IMR-90 (cell line): ENCODE results near the gene SIAH1. TPM values are rescaled to one million over a fixed set of nuclear protein-coding genes. Genes with fewer than 3 reads are reported as not detected.

Experiments
- ATAC-seq: fragments of 200-7000 bp; cut with Tn5 transposase; 2 replicates; pipeline ENCODE4 v1.9.1; 2020; ENCODE audit warnings: low read depth, mild to moderate bottlenecking, moderate library complexity
- BruUV-seq: library from RNA; stranded (reverse); fragments of 400-500 nt; replicated peaks from 2 replicates; lab custom pipeline; 2021; lab: Mats Ljungman, UMichigan
- CTCF ChIA-PET: fragments of 300-600 bp; formaldehyde crosslinking; extraction: SDS; loops from one replicate; lab custom pipeline; 2021; ENCODE audit warnings: antibody characterized with exemption; lab: Yijun Ruan, JAX
- POLR2A ChIA-PET: fragments of 300-600 bp; sonication (Branson Sonifier 250); formaldehyde crosslinking; loops from one replicate; lab custom pipeline; 2022; ENCODE audit warnings: antibody characterized with exemption; ENCODE audit not compliant: unreplicated experiment; lab: Charles Lee
- DNase-seq: peaks from one replicate; pipeline ENCODE4 v3.0.0; 2013
- H2AFZ ChIP-seq: replicated peaks from 2 replicates; pipeline ENCODE3; 2013; ENCODE audit warnings: low read length, mild to moderate bottlenecking; ENCODE audit not compliant: poor library complexity
- H2AK5ac ChIP-seq: 2 replicates; pipeline ENCODE4 v1.6.1; 2013; ENCODE audit warnings: low read depth, low read length, inconsistent platforms
- H2AK9ac ChIP-seq: replicated peaks from 2 replicates; pipeline ENCODE3; 2013; ENCODE audit warnings: mild to moderate bottlenecking, low read depth, low read length, moderate library complexity; ENCODE audit not compliant: poor library complexity
- H2BK120ac ChIP-seq: 2 replicates; pipeline ENCODE4 v1.6.1; 2013; ENCODE audit warnings: low read depth, low read length, inconsistent platforms
- H2BK15ac ChIP-seq: 3 replicates; pipeline ENCODE4 v1.6.1; 2013; ENCODE audit warnings: low read depth, low read length, inconsistent platforms
- H2BK20ac ChIP-seq: 2 replicates; pipeline ENCODE4 v1.6.1; 2013; ENCODE audit warnings: low read depth, mild to moderate bottlenecking, inconsistent platforms, low read length, moderate library complexity
- H2BK5ac ChIP-seq: 2 replicates; pipeline ENCODE4 v1.6.1; 2013; ENCODE audit warnings: mild to moderate bottlenecking, low read depth, low read length, inconsistent platforms; ENCODE audit not compliant: poor library complexity, severe bottlenecking
- H3K14ac ChIP-seq: replicated peaks from 2 replicates; pipeline ENCODE4 v1.6.1; 2013; ENCODE audit warnings: low read depth, low read length, inconsistent platforms
- H3K18ac ChIP-seq: 2 replicates; pipeline ENCODE4 v1.6.1; 2013; ENCODE audit warnings: low read depth, low read length, control low read depth
- H3K23ac ChIP-seq: 2 replicates; pipeline ENCODE4 v1.6.1; 2013; ENCODE audit warnings: low read depth, low read length, inconsistent platforms
- H3K27ac ChIP-seq: 2 replicates; pipeline ENCODE4 v1.5.1; 2013; ENCODE audit warnings: mild to moderate bottlenecking, control low read depth, low read length; ENCODE audit not compliant: insufficient read depth
- H3K27me3 ChIP-seq: 2 replicates; pipeline ENCODE4 v1.6.1; 2013; ENCODE audit warnings: low read length; ENCODE audit not compliant: control insufficient read depth, insufficient read depth
- H3K36me3 ChIP-seq: 2 replicates; pipeline ENCODE4 v1.6.1; 2013; ENCODE audit warnings: low read length, mixed read lengths; ENCODE audit not compliant: control insufficient read depth, insufficient read depth
- H3K4ac ChIP-seq: 2 replicates; pipeline ENCODE4 v1.6.1; 2013; ENCODE audit warnings: low read depth, low read length, inconsistent platforms
- H3K4me1 ChIP-seq: 2 replicates; pipeline ENCODE4 v1.6.1; 2013; ENCODE audit warnings: low read length, mixed read lengths; ENCODE audit not compliant: control insufficient read depth, insufficient read depth
- H3K4me2 ChIP-seq: 2 replicates; pipeline ENCODE4 v1.6.1; 2013; ENCODE audit warnings: low read depth, mild to moderate bottlenecking, control low read depth, low read length, moderate library complexity
- H3K4me3 ChIP-seq: 2 replicates; pipeline ENCODE4 v1.5.1; 2013; ENCODE audit warnings: low read depth, mild to moderate bottlenecking, control low read depth, low read length, moderate library complexity; ENCODE audit not compliant: insufficient read depth
- H3K56ac ChIP-seq: 2 replicates; pipeline ENCODE4 v1.6.1; 2013; ENCODE audit warnings: low read length, inconsistent platforms; ENCODE audit not compliant: insufficient read depth; ENCODE audit errors: extremely low read depth
- H3K79me1 ChIP-seq, 2 experiments: 2 replicates each; pipeline ENCODE4 v1.6.1; 2013; ENCODE audit warnings: low read length in 2 of 2, inconsistent platforms in 1 of 2, low read depth in 1 of 2
- H3K9ac ChIP-seq: 2 replicates; pipeline ENCODE4 v1.6.1; 2013; ENCODE audit warnings: low read depth, low read length, control low read depth
- H3K9me1 ChIP-seq: 2 replicates; pipeline ENCODE4 v1.6.1; 2013; ENCODE audit warnings: low read length, inconsistent platforms; ENCODE audit not compliant: insufficient read depth
- H3K9me3 ChIP-seq: 2 replicates; pipeline ENCODE4 v1.6.1; 2013; ENCODE audit warnings: low read length; ENCODE audit not compliant: control insufficient read depth, insufficient read depth
- H4K20me1 ChIP-seq: 2 replicates; pipeline ENCODE4 v1.6.1; 2013; ENCODE audit warnings: low read length, inconsistent platforms; ENCODE audit not compliant: insufficient read depth
- H4K5ac ChIP-seq: 2 replicates; pipeline ENCODE4 v1.6.1; 2013; ENCODE audit warnings: mild to moderate bottlenecking, low read depth, low read length, control low read depth
- H4K8ac ChIP-seq, 2 experiments: 2 replicates each; pipeline ENCODE4 v1.6.1; 2013; ENCODE audit warnings: low read depth in 2 of 2, low read length in 2 of 2, control low read depth in 1 of 2, inconsistent platforms in 1 of 2
- H4K91ac ChIP-seq: 2 replicates; pipeline ENCODE4 v1.6.1; 2013; ENCODE audit warnings: low read depth, low read length, inconsistent platforms; ENCODE audit not compliant: insufficient read depth
- BHLHE40 ChIP-seq: fragments of 150-350 bp; IDR thresholded peaks from 2 replicates; pipeline ENCODE4 v1.6.1; 2016; ENCODE audit warnings: mild to moderate bottlenecking, low read depth, low read length
- CEBPB ChIP-seq: IDR thresholded peaks from 2 replicates; pipeline ENCODE4 v1.6.1; 2012; ENCODE audit warnings: low read depth, low read length, improper control_type of control experiment
- CHD1 ChIP-seq: IDR thresholded peaks from 2 replicates; pipeline ENCODE4 v1.6.1; 2012; ENCODE audit warnings: low read depth, low read length, improper control_type of control experiment
- CTCF ChIP-seq: conservative IDR thresholded peaks from 2 replicates; pipeline ENCODE4 v1.5.1; 2012; ENCODE audit warnings: mild to moderate bottlenecking, low read depth, low read length, improper control_type of control experiment
- ELK1 ChIP-seq: fragments of 150-350 bp; IDR thresholded peaks from 2 replicates; pipeline ENCODE4 v1.6.1; 2016; ENCODE audit warnings: low read depth, mild to moderate bottlenecking, low read length, moderate library complexity, borderline replicate concordance
- FOS ChIP-seq: fragments of 150-350 bp; IDR thresholded peaks from 2 replicates; pipeline ENCODE4 v1.6.1; 2016; ENCODE audit warnings: low read depth, low read length
- MAFK ChIP-seq: IDR thresholded peaks from 2 replicates; pipeline ENCODE4 v1.6.1; 2012; ENCODE audit warnings: low read depth, low read length, improper control_type of control experiment
- MAZ ChIP-seq: IDR thresholded peaks from 2 replicates; pipeline ENCODE4 v1.6.1; 2012; ENCODE audit warnings: low read depth, mild to moderate bottlenecking, low read length, improper control_type of control experiment, moderate library complexity, borderline replicate concordance
- MXI1 ChIP-seq: IDR thresholded peaks from 2 replicates; pipeline ENCODE4 v1.6.1; 2012; ENCODE audit warnings: low read depth, mild to moderate bottlenecking, low read length, moderate library complexity, borderline replicate concordance
- NFE2L2 ChIP-seq: fragments of 150-350 bp; IDR thresholded peaks from 2 replicates; pipeline ENCODE4 v1.6.1; 2016; ENCODE audit warnings: low read depth, mild to moderate bottlenecking, low read length
- POLR2A ChIP-seq: IDR thresholded peaks from 2 replicates; pipeline ENCODE4 v1.6.1; 2012; ENCODE audit warnings: mild to moderate bottlenecking, low read depth, low read length
- RAD21 ChIP-seq: IDR thresholded peaks from 2 replicates; pipeline ENCODE4 v1.6.1; 2012; ENCODE audit warnings: low read length, improper control_type of control experiment
- RCOR1 ChIP-seq: IDR thresholded peaks from 2 replicates; pipeline ENCODE4 v1.6.1; 2012; ENCODE audit warnings: mild to moderate bottlenecking, low read length, improper control_type of control experiment; ENCODE audit not compliant: insufficient replicate concordance
- RFX5 ChIP-seq: IDR thresholded peaks from 2 replicates; pipeline ENCODE4 v1.8.0; 2012; ENCODE audit warnings: low read depth, mild to moderate bottlenecking, low read length, moderate library complexity
- SMC3 ChIP-seq: fragments of 150-350 bp; IDR thresholded peaks from 2 replicates; pipeline ENCODE4 v1.6.1; 2016; ENCODE audit warnings: low read depth, mild to moderate bottlenecking, antibody characterized with exemption, low read length, moderate library complexity
- WGBS, 2 experiments: methylation state at CpG; one replicate each; pipeline versions ENCODE4 v1.1.5 to v1.1.7; 2013; ENCODE audit warnings: missing lambda C conversion rate in 2 of 2; ENCODE audit not compliant: insufficient read length in 1 of 2; ENCODE audit errors: extremely low coverage in 2 of 2; 5-methylcytosine and 5-hydroxymethylcytosine counted together
- dilution Hi-C: fragments of 300-500 bp; cut with HindIII; formaldehyde crosslinking; loops from one replicate; pipeline ENCODE4 v1.14.3; 2018; ENCODE audit warnings: low sequenced_read_pairs; ENCODE audit not compliant: unreplicated experiment
- in situ Hi-C: fragments of 300-500 bp; cut with MboI; formaldehyde crosslinking; loops from 3 replicates; pipeline ENCODE4 v1.14.3; 2019; ENCODE audit warnings: low sequenced_read_pairs, inconsistent platforms, mixed read lengths
- intact Hi-C: fragments of 100-400 bp; cut with micrococcal nuclease; formaldehyde crosslinking; loops from 2 replicates; pipeline ENCODE4 v1.10.0; 2022
- polyA plus RNA-seq, 3 experiments: library from polyadenylated mRNA; depleted of rRNA; stranded (reverse); fragments of >200 nt; gene quantifications; 2 replicates each; pipeline ENCODE4 v1.2.3, GENCODE V29; 2012; ENCODE audit warnings: low replicate concordance in 1 of 3
- total RNA-seq: library from RNA; depleted of rRNA; stranded (reverse); fragments of >200 nt; gene quantifications from 2 replicates; pipeline ENCODE4 v1.2.3, GENCODE V29; 2012

The SIAH1 gene
- total and polyA plus RNA-seq, 2 of the 4 experiments (the other 2 are of a cell fraction): 10.3 to 17.7 TPM

GRCh38 chr16:48318630-48319029 lies 66.6 kb downstream of the SIAH1 start:
- CTCF ChIA-PET: interaction anchor here (0.6 kb wide), 3 partner anchors 29 to 1628 kb away, joined by 3 to 5 read pairs (median 3); no protein-coding TSS in a partner anchor
- WGBS, 2 experiments: 70% methylated on average over 2 of the region's 4 CpGs; no CpG with 5 or more reads in 1 of the 2 experiments

More at GRCh38 chr16:48318630-48319029, 66.6 kb downstream of the SIAH1 start:
- H4K8ac ChIP-seq: peak overlapping the region in 1 of 2 experiments; percentile 52; a peak in 1 of 4 replicates
- peaks cover 9% of the 10 kb centered on the region for H4K20me1 ChIP-seq
- peak overlapping the region; percentile 79 for H2AK9ac ChIP-seq
- H3K9ac ChIP-seq: no peak overlapping the region
- in situ Hi-C loops: no loop called here
- ATAC-seq (no peak), DNase-seq (peak; percentile 54)
- peak overlapping the region; percentile 76; the same call in 1 of the 2 replicates for H3K14ac ChIP-seq
- BruUV-seq: no TSS peak
- peak overlapping the region; percentile 25; the same call in 1 of the 2 replicates for H4K91ac ChIP-seq
- dilution Hi-C loops: no loop called here
- peaks cover 2% of the 10 kb centered on the region; the same call in 1 of the 2 replicates for H3K36me3 ChIP-seq
- intact Hi-C loops: no loop called here
- no peak overlapping the region for H3K56ac ChIP-seq
- peak overlapping the region; percentile 72; the same call in 1 of the 2 replicates for H3K23ac ChIP-seq
- H3K4me3 ChIP-seq: no peak overlapping the region
- H2BK120ac ChIP-seq: 0 out of 2 replicates have a peak overlapping the region, but pooled peaks have one; percentile 64
- no peak overlapping the region for H2BK5ac ChIP-seq
- H3K9me1 ChIP-seq: peaks cover 15% of the 10 kb centered on the region
- peak overlapping the region; percentile 88 for H3K4ac ChIP-seq
- no peak overlapping the region for H2AFZ ChIP-seq
- H2BK15ac ChIP-seq: no peak overlapping the region; the same call in 2 of the 3 replicates
- H3K18ac ChIP-seq: no peak overlapping the region
- H3K27ac ChIP-seq: no peak overlapping the region
- peaks cover 9% of the 10 kb centered on the region for H3K4me1 ChIP-seq
- H3K4me2 ChIP-seq: 0 out of 2 replicates have a peak overlapping the region, but pooled peaks have one; percentile 28
- no peak overlapping the region for H4K5ac ChIP-seq
- H2BK20ac ChIP-seq: no peak overlapping the region; the same call in 1 of the 2 replicates
- no peaks in the 10 kb centered on the region for H3K9me3 ChIP-seq
- POLR2A ChIA-PET: interaction anchor here (0.7 kb wide), 2 partner anchors 1238 to 1697 kb away, joined by 3 to 6 read pairs; no protein-coding TSS in a partner anchor
- H3K79me1 ChIP-seq: peaks cover 21 to 49% of the 10 kb centered on the region in 2 experiments
- peak overlapping the region; percentile 77; the same call in 1 of the 2 replicates for H2AK5ac ChIP-seq
- TF ChIP-seq POLR2A (no peak), MAZ (no peak), CEBPB (no peak), CTCF (no peak), MAFK (no peak), RCOR1 (no peak), RAD21 (no peak), BHLHE40 (no peak), CHD1 (no peak), SMC3 (no peak), RFX5 (no peak), FOS (no peak), NFE2L2 (no peak), MXI1 (no peak), ELK1 (no peak)
- no peaks in the 10 kb centered on the region for H3K27me3 ChIP-seq
